ENCODE results near the gene USP47.

Gene USP47

DNA sequence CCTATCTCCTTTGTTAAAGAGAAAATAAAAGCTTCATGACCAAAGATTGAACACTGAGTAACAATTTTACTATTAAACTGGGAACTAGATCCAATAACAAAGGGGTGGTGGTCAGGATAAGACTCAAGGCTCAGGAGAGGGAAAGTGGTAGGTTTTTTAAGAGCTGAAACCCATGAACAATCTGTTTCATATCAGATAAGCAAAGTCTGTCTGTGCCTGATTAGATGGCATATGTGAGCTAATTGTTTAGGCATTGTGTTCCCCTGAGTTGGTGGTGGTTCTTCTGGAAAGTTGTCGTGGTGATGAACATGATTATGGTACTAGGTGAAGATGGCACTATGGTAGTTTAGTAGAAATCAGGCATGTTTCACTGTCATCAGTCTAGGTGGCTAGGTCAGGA, 24.4 kb downstream of the USP47 start:
- no peak for DNase-seq (ENCODE audit: low read depth in 3 of 3)

DNA sequence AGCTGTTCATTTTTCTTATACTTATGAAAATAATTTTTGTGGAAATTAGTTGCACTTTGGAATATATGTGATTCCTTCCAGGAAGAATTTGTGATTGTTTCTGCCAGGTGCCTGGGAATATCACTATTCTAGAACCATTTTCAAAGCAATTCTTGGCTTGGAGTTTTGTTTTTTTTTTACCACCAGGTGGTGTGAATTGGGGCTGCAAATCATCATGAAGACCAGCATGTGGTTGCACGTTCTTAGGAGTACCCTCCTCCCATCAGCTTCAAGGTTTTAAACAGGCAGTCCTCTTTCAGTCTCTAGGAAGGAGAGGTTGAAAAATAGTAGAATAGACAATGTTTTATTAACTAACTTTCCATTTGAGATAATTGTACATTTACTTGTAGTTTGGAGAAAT, 25.9 kb downstream of the USP47 start:
- no peak for DNase-seq (ENCODE audit: low read depth in 3 of 3)

DNA sequence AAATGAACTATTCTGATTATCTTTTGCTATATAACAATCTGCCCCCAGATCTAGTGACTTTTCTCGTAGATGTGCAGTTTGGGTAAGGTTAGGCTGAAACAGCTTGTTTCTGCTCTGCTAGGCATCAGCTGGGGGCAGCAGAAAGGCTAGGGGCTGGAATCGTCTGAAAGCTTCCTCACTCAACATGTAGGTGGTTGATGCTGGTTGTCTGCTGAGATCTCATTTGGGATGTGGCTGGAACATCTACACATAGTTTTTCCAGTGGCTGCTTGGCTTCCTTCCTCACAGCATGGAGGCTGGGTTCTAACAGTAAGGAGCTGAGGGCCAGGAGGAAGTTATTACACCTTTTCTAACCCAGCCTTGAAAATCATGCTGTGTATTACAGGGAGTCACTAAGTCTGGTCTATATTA, 30.2 kb downstream of the USP47 start:
- no peak for DNase-seq (ENCODE audit: low read depth in 3 of 3)

GRCh38 chr11:11876458-11876857, 34.7 kb downstream of the USP47 start:
- no peak for DNase-seq (ENCODE audit: low read depth in 3 of 3)

- no peak for DNase-seq (ENCODE audit: low read depth in 3 of 3)
These were observed 38.4 kb downstream of the USP47 start for GRCh38 chr11:11880179-11880578.

DNA sequence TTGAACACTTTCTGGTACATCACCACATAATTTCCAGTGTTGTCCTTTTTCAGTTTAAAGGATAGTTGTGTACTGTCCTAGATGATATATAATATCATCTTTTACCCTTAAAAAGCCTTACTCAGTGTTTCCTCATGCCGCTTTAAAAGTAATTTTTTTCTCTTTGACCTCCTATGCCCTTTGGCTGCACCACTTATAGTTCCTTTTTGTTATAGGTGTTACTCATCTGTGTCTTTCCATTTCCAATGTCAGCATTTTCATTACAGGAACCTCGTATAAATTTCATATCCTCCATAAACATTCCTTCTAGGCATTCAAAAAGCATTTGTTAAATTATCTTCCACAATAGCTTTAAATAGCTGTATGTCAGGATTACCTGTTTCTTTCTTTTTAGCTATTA, 40.8 kb downstream of the USP47 start:
- no peak for DNase-seq (ENCODE audit: low read depth in 3 of 3)

- no peak for DNase-seq (ENCODE audit: low read depth in 3 of 3)
These were observed 42.6 kb downstream of the USP47 start for GRCh38 chr11:11884351-11884750.

DNA sequence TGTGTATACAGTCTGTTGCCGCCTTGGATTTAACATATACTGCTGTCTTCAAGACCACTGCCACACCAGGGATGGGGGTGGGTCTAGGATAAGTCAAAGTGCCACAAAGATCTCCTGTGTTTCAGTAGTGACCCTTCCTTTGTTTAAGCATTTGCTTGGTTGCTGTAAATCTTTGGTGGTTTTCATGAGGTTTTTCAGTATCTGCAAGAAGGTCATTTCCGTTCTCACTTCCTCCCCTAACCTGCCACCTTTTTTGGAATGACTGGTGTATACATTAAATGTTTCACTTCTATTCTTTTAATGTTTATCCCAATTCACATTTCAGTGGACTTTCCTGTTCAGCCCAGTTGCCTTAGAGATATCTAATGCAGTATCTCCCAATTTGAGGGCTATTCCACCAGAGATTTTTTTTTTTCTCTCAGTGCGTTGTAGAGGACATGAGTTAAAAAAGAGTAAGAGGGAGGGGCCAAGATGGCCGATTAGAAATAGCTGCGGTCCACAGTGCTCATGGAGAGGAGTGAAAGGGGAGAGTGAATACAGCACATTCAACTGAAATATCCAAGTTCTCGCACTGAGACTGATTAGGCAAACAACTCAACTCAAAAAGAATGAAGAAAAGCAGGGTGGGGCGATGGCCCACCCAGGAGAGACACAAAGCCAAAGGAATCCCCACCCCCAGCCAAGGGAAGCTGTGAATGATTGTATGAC, 43.2 kb downstream of the USP47 start:
- no peak for DNase-seq (ENCODE audit: low read depth in 3 of 3)

DNA sequence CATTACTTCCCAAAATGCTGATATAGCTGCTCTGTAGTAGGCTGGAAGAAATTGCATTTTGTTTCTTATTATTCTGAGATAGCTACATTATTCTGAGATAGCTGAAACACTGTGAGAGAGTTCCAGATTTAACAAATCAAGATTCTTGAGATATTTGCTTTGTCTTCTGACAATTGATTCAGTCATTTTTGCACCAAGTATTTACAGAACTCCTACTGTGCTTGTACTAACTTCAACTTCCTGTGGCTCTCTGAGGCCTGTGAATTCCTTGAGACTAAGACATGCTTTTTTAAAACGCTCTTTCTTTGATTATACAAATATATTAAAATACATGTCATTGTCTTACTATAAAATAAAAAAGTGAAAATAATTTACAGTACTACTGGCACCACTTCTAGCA, 52.7 kb downstream of the USP47 start:
- DNase-seq (ENCODE audit: low read depth in 3 of 3): no peak

DNA sequence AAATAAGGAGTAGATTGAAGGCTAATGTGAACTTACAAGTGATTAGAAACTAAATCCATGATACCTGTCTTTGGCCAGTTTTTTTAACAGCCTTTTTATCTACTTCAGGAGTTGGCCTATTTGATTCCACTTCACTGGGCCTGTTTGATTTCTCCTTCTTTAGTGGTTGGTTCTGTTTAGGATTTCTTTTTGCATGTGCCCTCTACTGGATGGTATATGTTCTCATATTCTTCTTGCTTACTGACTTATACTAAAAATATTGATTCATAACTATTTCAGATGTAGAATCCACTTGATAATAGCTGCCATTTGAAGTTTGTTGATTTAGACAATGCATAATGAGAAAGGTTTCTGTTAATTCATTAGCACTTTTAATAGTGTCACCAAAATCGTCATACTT, 53.9 kb downstream of the USP47 start:
- no peak for DNase-seq (ENCODE audit: low read depth in 3 of 3)

DNA sequence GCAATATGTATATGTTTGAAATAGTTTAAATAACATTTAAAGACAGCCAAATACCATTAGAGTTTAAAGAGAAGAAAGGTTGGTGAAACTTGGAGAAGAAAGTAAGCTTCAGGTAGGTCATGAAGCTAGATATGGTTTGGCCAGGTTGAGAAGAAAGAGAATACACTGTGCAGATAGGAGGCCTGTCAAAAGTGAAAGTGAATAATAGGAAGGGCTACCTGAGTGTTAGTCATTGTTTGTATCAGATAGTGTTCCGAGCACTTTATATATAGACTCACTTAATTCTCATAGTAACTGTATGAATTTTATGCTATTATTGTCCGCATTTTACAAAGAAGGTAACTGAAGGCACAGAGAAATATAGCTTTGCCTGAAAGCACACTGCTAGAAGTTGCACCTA, 56.9 kb downstream of the USP47 start:
- no peak for DNase-seq (ENCODE audit: low read depth in 3 of 3)

- DNase-seq (ENCODE audit: low read depth in 3 of 3): no peak
These were observed 57.6 kb downstream of the USP47 start for GRCh38 chr11:11899401-11899800.

GRCh38 chr11:11901929-11902328, 60.2 kb downstream of the USP47 start:
- DNase-seq (ENCODE audit: low read depth in 3 of 3): no peak

DNA sequence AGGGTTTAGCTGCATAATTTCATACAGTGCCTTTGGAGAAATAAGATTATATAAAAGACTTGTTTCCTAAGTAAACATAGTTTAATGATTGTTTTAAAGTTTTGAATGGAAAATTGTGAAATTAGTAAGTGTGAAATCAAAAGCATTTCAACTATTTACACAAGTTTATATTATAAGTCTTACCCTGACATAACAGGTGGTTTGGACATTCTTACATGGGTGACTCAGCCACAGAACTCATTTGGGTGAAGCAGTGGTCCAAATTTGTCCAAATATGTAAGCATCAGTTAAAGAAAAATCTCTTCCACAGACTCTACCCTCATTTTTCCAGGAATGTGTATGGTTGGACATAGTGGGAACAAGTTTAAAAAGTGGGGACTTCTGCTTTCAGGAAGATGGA, 68.0 kb downstream of the USP47 start:
- no peak for DNase-seq (ENCODE audit: low read depth in 3 of 3)

DNA sequence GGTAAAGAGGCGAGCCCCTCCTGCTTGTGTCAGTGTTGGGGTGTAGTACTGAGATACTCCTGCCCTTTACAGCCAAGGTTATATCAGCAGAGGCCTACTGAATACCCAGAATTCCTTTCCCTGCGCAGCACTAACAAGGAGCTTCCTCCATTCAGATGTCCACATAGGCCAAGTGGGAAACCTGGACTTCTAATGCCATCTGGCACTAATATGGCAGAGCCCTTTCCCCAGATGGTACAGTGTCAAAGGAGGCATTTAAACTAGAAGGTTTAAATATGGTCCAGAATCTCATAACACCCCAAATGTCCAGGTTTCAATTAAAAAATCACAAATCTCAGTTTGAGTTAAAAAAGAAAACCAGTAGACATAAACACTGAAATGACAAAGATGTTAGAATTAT, 68.8 kb downstream of the USP47 start:
- no peak for DNase-seq (ENCODE audit: low read depth in 3 of 3)

GRCh38 chr11:11913395-11913794, 71.6 kb downstream of the USP47 start:
- no peak for DNase-seq (ENCODE audit: low read depth in 3 of 3)

- DNase-seq (ENCODE audit: low read depth in 3 of 3): no peak
These were observed 73.9 kb downstream of the USP47 start for GRCh38 chr11:11915625-11916024.

GRCh38 chr11:11916981-11917399, 75.2 kb downstream of the USP47 start:
- no peak for DNase-seq (ENCODE audit: low read depth in 3 of 3)

DNA sequence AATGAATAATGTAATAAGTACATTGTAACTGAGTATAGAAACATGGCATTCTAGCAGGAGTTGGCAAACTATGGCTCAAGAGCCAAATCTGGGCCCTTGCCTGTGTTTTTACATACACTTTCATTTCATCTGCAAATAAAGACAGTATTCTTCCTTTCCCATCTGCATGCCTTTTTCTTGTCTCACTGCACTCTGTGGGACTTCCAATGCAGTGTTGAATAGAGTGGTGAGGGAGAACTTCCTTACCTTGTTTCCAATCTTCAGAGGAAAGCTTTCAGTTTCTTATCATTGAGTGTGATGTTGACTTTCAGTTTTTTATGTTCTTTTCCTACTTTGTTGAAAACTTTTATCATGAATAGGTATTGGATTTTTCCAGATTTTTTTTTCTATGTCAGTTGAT, 82.1 kb downstream of the USP47 start:
- no peak for DNase-seq (ENCODE audit: low read depth in 3 of 3)

DNA sequence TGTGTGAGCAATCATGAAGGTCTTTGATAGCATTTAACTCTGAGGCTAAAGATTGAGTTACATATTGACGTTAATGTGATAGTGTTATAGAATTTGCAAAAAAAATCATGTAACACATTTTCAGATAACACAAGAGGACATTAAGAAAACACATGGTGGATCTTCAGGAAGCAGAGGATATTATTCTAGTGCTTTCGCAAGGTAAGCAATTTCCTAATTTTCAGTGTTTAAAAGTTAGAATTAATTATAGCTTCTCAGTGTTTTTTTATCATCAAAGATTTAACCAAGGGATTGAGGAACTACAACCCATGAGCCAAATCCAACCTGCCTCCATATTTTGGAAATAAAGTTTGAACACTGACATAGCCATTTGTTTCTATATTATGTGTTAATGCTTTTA, 88.1 kb downstream of the USP47 start:
- DNase-seq (ENCODE audit: low read depth in 3 of 3): no peak

DNA sequence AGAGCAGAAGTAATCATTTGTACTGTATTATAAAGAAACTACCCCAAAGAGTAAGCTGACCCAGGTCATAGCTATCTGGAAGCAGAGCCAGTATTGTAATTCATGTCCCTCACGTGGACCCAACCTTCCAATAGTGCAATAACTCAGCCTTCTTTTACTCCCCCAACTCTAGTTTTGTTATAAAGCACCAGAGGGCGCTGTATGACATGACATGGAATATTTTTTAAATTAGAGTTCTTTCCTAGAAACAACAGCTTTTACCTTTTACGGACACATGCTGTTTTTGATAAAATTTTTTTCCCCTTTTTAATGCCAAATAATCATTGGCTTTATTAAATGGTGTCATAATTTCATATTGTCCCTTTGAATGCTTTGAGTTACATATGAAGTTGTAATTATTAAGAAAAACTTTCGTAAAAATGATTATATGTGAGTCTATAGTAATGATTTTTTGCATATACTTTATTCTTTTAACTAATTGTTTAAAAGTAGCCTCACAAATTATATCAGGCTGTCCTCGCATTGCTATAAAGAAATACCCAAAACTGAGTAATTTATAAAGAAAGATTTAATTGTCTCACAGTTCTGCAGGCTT, 89.8 kb downstream of the USP47 start:
- DNase-seq (ENCODE audit: low read depth in 3 of 3): no peak

DNA sequence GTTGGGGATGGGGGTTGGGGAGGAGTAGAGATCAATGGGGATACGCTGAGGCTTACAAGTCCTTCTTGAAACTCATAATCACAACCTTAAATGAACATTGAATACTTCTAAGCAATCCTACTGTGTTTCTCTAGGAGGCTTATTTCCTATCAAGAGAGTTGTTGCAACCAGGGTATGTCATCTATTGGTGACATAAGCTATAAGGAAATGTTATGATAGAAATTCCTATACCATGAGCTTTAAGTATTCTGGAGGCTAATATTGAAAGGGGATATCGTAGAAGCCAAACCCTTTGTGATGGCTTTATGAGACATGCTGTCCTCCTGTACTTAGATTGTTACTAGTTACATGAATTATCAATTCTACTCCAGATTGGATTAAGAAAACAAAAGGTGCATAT, 93.8 kb downstream of the USP47 start:
- no peak for DNase-seq (ENCODE audit: low read depth in 3 of 3)

- no peak for DNase-seq (ENCODE audit: low read depth in 3 of 3)
These were observed 95.7 kb downstream of the USP47 start for GRCh38 chr11:11937433-11937832.

GRCh38 chr11:11937957-11938356, 96.2 kb downstream of the USP47 start:
- DNase-seq (ENCODE audit: low read depth in 3 of 3): no peak

All from stimulated activated CD4-positive, alpha-beta T cell treated with anti-CD3 and anti-CD28 coated beads, TNF-alpha, amount 100 ng/mL, for 48 hours (primary cell).